ENCODE measurements around the gene KCTD16.

DNA sequence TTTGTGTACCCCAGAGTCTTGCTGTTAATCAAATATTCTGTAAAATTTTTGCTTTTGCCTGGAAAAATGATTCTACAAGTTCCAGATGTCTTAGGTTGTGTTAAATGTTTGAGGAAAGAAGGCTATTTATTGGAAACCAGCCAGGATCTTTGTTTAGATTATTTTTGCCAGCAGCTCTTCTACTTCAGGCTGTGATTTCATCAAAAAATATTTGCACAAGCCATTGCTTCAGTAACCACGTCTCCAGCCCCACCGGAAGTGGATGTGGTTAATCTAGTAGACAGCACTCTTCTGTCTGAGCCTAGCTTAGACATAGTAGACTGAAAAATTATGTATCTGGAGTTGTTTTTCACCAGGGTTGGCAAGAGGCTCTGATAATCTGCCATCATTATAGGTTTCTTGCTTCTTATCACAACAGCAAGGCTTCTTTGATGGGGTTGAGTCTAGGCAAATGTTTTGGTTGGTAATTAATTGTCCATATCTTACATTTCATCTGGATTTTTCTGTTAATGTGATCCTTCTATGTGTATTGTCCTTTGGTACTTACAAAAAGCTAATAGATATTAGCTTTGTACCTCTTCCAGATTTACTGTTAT, 17.1 kb downstream of the KCTD16 start:
- TF ChIP-seq, protein P1, sequence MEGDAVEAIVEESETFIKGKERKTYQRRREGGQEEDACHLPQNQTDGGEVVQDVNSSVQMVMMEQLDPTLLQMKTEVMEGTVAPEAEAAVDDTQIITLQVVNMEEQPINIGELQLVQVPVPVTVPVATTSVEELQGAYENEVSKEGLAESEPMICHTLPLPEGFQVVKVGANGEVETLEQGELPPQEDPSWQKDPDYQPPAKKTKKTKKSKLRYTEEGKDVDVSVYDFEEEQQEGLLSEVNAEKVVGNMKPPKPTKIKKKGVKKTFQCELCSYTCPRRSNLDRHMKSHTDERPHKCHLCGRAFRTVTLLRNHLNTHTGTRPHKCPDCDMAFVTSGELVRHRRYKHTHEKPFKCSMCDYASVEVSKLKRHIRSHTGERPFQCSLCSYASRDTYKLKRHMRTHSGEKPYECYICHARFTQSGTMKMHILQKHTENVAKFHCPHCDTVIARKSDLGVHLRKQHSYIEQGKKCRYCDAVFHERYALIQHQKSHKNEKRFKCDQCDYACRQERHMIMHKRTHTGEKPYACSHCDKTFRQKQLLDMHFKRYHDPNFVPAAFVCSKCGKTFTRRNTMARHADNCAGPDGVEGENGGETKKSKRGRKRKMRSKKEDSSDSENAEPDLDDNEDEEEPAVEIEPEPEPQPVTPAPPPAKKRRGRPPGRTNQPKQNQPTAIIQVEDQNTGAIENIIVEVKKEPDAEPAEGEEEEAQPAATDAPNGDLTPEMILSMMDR (IDR thresholded peaks at IDR 0.05): no peak
- TF ChIP-seq POLR2A (IDR thresholded peaks at IDR 0.05): no peak
